Stimulated activated CD8-positive, alpha-beta memory T cell treated with anti-CD3 and anti-CD28 coated beads, Interleukin-4, amount 100 ng/mL, for 1 hour (primary cell): Measurements from ENCODE around the gene SPATA31E1.

Experiments
- DNase-seq, 2 donors: peaks; one replicate each; pipeline ENCODE4 v3.0.0-alpha.2; 2020; ENCODE audit warnings: low read depth in 2 of 2, low spot score in 1 of 2

The SPATA31E1 gene

GRCh38 chr9:87862536-87863268, 20.0 kb upstream of the SPATA31E1 start:
- no peak for DNase-seq

- no peak for DNase-seq
These were observed 18.7 kb upstream of the SPATA31E1 start for GRCh38 chr9:87863882-87864465.

- DNase-seq: no peak
These were observed 17.8 kb upstream of the SPATA31E1 start for GRCh38 chr9:87864915-87865314.

- no peak for DNase-seq
These were observed 17.1 kb upstream of the SPATA31E1 start for GRCh38 chr9:87865626-87866025.

- no peak for DNase-seq
These were observed 15.3 kb upstream of the SPATA31E1 start for GRCh38 chr9:87867391-87867790.

GRCh38 chr9:87868175-87868574, 14.5 kb upstream of the SPATA31E1 start:
- DNase-seq: no peak

- no peak for DNase-seq
These were observed 14.0 kb upstream of the SPATA31E1 start for GRCh38 chr9:87868635-87869034.

GRCh38 chr9:87869082-87869481, 13.6 kb upstream of the SPATA31E1 start:
- no peak for DNase-seq

GRCh38 chr9:87871425-87872078, 11.1 kb upstream of the SPATA31E1 start:
- no peak for DNase-seq

- DNase-seq: no peak
These were observed 10.5 kb upstream of the SPATA31E1 start for GRCh38 chr9:87872079-87872624.

GRCh38 chr9:87873607-87874303, 8.9 kb upstream of the SPATA31E1 start:
- DNase-seq: no peak

- DNase-seq: no peak
These were observed 8.4 kb upstream of the SPATA31E1 start for GRCh38 chr9:87874304-87874623.

- no peak for DNase-seq
These were observed 7.6 kb upstream of the SPATA31E1 start for GRCh38 chr9:87875060-87875459.

GRCh38 chr9:87875831-87876545, 6.7 kb upstream of the SPATA31E1 start:
- no peak for DNase-seq

GRCh38 chr9:87876708-87877107, 6.0 kb upstream of the SPATA31E1 start:
- no peak for DNase-seq

GRCh38 chr9:87878989-87879511, 3.6 kb upstream of the SPATA31E1 start:
- DNase-seq: no peak

- DNase-seq: no peak
These were observed 2.6 kb upstream of the SPATA31E1 start for GRCh38 chr9:87880116-87880515.

- no peak for DNase-seq
These were observed 2.0 kb upstream of the SPATA31E1 start for GRCh38 chr9:87880683-87881082.

GRCh38 chr9:87883274-87883673, 597 bp downstream of the SPATA31E1 start:
- DNase-seq: no peak

- DNase-seq: no peak
These were observed 1.3 kb downstream of the SPATA31E1 start for GRCh38 chr9:87883990-87884389.
